ENCODE measurements around the gene MLH1.

MLH1 gene

DNA sequence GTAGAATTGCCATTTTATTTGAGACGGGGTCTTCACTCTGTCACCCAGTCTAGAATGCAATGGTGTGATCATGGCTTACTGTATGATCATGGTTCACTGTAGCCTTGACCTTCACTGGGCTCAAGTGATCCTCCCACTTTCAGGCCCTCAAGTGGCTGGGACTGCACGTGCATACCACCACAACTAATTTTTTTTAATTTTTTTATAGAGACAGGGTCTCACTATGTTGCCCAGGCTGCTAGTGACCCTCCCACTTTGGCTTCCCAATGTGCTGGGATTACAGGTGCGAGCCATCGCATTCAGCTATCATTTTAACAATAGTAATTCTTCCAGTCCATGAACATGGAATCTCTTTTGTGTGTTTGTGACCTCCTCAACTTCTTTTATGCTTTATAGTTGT, 12.3 kb upstream of the MLH1 start:
- DNase-seq (ENCODE audit: low read depth) = no peak

DNA sequence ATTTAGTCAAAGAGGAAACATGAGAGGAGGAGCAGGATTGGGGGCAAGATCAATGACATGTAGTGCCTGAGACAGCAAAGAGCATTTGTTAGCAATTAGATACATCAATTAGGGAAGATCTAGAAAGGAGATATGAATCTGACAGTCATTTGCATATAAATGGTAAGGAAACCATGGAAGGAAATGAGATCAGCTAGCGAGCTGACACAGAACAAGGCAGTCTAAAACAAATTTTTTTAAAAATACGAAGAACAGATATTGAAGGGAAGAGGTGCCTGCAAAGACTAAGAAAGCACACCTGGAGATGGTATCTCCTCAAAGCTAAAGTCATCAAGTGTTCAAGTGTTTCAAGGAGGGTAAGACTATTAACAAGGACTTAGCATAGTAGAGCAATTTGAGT, 5.0 kb upstream of the MLH1 start:
- no peak for DNase-seq (ENCODE audit: low read depth)

DNA sequence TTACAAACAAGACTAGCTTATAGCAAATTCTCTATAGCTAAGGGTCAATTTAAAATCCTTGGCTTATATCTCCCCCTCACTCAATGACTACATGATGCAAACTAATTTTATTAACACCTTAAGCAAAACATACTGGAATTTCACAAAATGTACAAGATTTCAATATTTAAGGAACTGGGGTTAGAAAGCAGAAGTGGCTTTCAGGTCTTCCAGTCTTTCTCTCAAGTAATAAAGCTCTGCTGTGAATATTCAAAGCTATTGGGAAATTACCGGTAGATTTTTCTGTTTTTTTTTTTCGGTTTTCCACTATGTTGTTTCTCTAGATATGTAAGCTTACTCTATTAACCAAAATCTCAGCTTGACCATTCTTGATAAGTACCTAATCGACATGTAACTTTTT, 4.3 kb upstream of the MLH1 start:
- no peak for DNase-seq (ENCODE audit: low read depth)

DNA sequence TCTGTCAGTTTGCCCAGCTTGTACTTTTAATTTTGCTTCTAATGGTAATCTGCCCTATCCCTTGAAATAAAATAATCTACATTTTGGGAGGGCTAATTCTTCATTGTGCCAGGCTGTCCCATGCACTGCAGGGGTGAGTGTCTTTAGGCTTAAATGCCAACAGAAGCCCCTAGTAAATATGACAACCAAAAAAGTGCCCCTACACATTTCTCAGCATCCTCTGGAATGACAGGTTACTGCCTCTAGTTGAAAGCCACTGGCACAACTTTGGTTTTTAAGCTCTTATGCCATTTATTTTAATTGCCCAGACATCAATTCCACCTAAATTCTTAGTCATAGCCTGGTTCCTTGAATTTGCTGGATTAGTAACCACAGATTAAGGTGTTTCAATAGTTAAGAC, 3.8 kb upstream of the MLH1 start:
- DNase-seq (ENCODE audit: low read depth) = no peak

GRCh38 chr3:36991147-36991546, 2.2 kb upstream of the MLH1 start:
- DNase-seq (ENCODE audit: low read depth) = no peak

- DNase-seq (ENCODE audit: low read depth) = no peak
Observed at GRCh38 chr3:36991923-36992805, 1.2 kb upstream of the MLH1 start.

DNA sequence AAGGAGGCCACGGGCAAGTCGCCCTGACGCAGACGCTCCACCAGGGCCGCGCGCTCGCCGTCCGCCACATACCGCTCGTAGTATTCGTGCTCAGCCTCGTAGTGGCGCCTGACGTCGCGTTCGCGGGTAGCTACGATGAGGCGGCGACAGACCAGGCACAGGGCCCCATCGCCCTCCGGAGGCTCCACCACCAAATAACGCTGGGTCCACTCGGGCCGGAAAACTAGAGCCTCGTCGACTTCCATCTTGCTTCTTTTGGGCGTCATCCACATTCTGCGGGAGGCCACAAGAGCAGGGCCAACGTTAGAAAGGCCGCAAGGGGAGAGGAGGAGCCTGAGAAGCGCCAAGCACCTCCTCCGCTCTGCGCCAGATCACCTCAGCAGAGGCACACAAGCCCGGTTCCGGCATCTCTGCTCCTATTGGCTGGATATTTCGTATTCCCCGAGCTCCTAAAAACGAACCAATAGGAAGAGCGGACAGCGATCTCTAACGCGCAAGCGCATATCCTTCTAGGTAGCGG, 452 bp upstream of the MLH1 start, which contains the start of gene EPM2AIP1:
Gene EPM2AIP1 (minus strand): TSS at position 326 of the 520 bp plus-strand sequence. CDS start 54 bp downstream, at position 272.
- DNase-seq (ENCODE audit: low read depth) = no peak

GRCh38 chr3:37014620-37015019, 21.3 kb downstream of the MLH1 start:
- no peak for DNase-seq (ENCODE audit: low read depth)

DNA sequence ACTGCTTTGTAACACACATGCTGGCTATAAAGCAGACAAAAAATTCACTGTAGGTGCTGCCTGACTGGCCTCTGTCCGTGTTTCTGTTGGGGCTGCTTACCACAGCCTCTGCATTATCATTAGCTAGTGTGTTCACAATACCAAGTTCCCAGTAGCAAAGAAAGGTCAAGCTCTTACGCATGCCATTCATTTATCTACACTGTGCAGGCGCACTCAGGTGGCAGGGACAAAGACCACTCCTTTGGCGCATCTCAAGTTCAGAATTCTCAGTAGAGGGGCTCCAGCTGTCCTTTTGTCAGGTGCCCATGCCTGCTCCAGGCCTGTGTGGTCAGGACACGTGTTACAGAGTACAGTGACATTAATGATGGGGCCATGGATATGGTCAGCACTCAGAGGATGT, 22.3 kb downstream of the MLH1 start:
- DNase-seq (ENCODE audit: low read depth) = no peak

DNA sequence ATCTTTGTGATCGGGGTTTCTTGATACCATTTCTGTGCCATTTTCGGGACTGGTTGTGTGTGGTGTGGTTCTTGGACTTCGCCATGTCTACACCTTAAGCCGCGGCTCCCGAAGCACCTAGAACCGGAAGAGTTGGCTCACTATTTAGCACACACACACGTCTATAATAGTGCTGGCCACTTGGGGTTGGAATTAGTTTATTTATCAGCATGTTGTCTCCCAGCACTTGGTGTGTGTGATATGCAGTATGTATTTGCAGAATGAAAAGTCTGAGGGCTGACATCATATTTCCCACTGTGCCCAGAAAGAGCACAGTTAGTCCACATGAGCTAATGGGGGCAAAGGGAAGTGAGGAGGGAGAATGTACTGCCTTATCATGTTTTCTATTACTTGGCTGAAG, 23.6 kb downstream of the MLH1 start:
- no peak for DNase-seq (ENCODE audit: low read depth)

DNA sequence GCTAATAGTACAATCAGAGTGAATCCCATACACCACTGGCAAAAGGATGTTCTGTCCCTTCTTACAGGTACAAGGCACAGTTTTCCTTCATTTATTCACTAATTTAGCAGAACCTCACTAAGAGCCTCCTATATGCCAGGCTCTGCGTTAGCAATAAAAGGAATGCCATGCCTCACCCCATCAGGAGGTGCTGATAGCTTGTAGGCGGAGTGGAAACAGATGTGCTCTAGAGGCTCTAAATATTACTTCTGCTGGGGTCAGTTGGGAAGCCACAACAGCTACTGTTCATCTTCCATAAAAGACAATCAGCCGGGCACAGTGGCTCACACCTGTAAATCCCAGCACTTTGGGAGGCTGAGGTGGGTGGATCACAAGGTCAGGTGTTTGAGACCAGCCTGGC, 24.4 kb downstream of the MLH1 start:
- DNase-seq (ENCODE audit: low read depth) = no peak

DNA sequence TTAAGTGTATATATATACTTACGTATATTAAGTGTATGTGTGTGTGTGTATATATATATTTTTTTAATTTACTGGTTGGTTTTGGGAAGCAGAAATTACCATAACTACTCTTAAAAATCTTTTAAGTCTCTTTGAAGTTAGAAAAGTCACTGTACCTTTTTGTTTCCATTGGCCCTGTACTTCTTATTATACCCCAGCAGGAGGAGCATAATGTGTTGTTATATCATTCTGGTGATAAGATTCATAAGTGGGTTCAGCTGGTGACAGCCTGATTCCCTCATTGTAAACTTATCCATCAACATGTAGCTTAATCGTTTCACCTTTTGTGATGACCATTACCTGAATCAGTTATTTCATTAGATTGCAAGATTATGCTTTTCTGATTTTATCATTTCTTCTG, 30.8 kb downstream of the MLH1 start:
- DNase-seq (ENCODE audit: low read depth) = no peak

DNA sequence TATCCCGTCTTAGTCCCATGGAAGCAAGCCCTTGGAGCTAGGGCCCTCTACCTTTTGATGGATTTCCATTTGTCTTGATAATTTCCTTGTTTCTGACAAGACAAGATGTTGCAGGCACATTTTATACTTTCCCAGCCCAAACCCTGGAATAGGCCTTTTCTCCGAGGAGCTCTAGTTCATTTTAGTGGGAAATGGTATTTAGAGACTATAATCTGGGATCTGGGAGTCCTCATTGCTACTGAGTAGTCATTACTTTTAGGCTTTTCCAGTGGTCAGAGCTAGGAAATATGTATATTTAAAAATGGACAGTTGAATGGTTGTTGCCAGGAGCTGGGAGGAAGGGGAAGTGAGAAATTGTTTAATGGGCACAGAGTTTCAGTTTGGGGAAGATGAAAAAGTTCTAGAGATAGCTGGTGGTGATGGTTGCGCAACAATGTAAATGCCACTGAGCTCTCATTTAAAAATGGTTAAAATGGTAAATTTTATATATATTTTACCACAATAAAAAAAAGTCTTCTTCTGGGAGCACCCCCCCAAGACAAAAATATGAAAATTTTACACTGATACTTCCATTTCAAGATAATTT, 31.6 kb downstream of the MLH1 start:
- DNase-seq (ENCODE audit: low read depth) = no peak

GRCh38 chr3:37025561-37026335, 32.4 kb downstream of the MLH1 start:
- no peak for DNase-seq (ENCODE audit: low read depth)

DNA sequence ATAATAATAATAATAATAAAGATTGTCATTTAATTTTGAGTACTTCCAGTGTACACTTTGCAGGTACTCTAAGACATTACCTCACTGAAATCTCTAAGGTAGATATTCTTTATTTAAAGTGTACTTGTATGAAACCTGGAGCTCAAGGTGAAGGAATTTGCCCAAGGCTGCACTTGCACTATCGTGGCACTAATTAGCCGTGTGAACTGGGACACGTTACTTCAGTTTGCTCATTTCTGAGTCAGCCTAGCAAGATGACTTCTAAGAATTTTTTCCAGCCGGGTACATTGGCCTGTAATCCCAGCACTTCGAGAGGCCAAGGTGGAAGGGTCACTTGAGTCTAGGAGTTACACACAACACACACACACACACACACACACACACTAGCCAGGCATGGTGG, 33.5 kb downstream of the MLH1 start:
- DNase-seq (ENCODE audit: low read depth) = no peak

- no peak for DNase-seq (ENCODE audit: low read depth)
Observed at GRCh38 chr3:37028329-37028728, 35.0 kb downstream of the MLH1 start.

GRCh38 chr3:37029111-37029510, 35.8 kb downstream of the MLH1 start:
- DNase-seq (ENCODE audit: low read depth) = no peak

GRCh38 chr3:37029516-37030163, 36.3 kb downstream of the MLH1 start:
- DNase-seq (ENCODE audit: low read depth) = no peak

- DNase-seq (ENCODE audit: low read depth) = no peak
Observed at GRCh38 chr3:37030588-37030987, 37.3 kb downstream of the MLH1 start.

DNA sequence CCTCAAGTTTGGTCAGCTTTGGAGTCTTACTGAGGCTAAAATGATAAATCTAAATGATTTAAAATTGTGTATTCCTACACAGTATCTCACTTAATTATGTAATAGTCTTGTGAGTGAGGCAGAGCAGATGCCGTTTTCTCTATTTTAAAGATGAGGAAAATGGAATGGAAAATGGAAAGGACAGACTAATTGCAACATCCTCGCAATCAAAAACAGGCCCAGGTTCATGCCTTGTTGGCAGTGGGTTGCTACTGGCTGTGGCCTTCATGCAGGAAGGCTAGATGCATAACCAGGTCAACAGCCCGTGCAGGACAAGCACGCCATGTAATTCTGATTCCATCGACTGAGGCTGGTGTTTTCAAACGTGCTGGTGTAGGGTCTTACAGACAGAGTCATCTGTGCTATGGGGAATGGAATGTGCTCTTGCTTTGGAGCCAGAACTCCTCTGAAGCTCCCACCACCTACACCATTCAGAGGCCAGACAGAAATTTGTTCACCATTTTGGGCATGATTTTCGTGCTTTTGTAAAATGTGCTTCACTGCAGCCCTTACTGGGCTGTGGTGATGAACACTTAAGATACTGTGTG, 37.9 kb downstream of the MLH1 start:
- DNase-seq (ENCODE audit: low read depth) = no peak

- no peak for DNase-seq (ENCODE audit: low read depth)
Observed at GRCh38 chr3:37032961-37033360, 39.6 kb downstream of the MLH1 start.

DNA sequence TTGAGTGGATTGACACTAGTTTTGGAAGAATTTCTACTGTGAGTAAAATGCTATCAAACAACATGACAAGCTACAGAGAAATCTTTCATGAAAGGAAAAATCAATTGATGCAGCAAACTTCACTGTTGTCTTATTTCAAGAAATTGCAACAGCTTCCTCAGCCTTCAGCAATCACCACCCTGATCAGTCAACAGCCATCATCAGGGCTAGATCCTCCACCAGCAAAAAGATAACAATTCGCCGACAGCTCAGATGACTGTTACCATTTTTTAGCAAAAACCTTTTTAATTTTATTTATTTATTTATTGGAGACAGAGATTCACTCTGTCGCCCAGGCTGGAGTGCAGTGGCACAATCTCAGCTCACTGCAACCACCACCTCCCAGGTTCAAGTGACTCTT, 44.0 kb downstream of the MLH1 start:
- no peak for DNase-seq (ENCODE audit: low read depth)

All from stimulated activated CD8-positive, alpha-beta memory T cell treated with anti-CD3 and anti-CD28 coated beads, Interleukin-4, amount 100 ng/mL, for 24 hours (primary cell).